Thyroid gland (tissue), 4 donors: Measurements from ENCODE around the gene MAN2B1. TPM values are rescaled to one million over a fixed set of nuclear protein-coding genes. Genes with fewer than 3 reads are reported as not detected.
"Not testable (repeated sequence)": the region's sequence is repeated elsewhere in the genome, so short reads cannot be mapped to it uniquely, and the experiment has no call there.

ENCODE experiments used
- DNase-seq, 2 donors: peaks; one replicate each; pipeline ENCODE4 v3.0.0-alpha.2; 2019
- H3K27ac ChIP-seq, 3 donors: fragments of 200-600 bp; sonication (generic); 1 replicate in 2 of 3; 2 replicates in 1 of 3; pipeline ENCODE4 v1.5.1; 2016 to 2019; ENCODE audit warnings: mild to moderate bottlenecking in 1 of 3, moderate library complexity in 1 of 3
- H3K27me3 ChIP-seq: fragments of 200-600 bp; sonication (generic); one replicate; pipeline ENCODE4 v1.5.1; 2019
- H3K36me3 ChIP-seq, 2 donors: fragments of 200-600 bp; sonication (generic); one replicate each; pipeline ENCODE4 v1.5.1; 2016 to 2019
- H3K4me1 ChIP-seq, 2 donors: fragments of 200-600 bp; sonication (generic); one replicate each; pipeline ENCODE4 v1.5.1; 2017 to 2019
- H3K4me3 ChIP-seq, 3 donors: fragments of 200-600 bp; sonication (generic); replicated peaks in 1 of 3; 1 replicate in 2 of 3; 2 replicates in 1 of 3; pipeline ENCODE4 v1.5.1; 2016; ENCODE audit warnings: mild to moderate bottlenecking in 1 of 3
- H3K9me3 ChIP-seq: fragments of 200-600 bp; sonication (generic); one replicate; pipeline ENCODE4 v1.5.1; 2017
- CTCF ChIP-seq, 6 experiments: fragments of 200-600 bp in 3 of 6; fragments of 450-650 bp in 3 of 6; sonication (generic) in 3 of 6; IDR thresholded peaks; one replicate each; pipeline ENCODE4 v1.5.1; 2016 to 2019; ENCODE audit warnings: antibody characterized with exemption in 6 of 6, mild to moderate bottlenecking in 2 of 6, inconsistent platforms in 1 of 6, moderate library complexity in 1 of 6
- POLR2A ChIP-seq, 2 donors: fragments of 450-650 bp; IDR thresholded peaks; one replicate each; pipeline ENCODE4 v1.6.1; 2017; ENCODE audit warnings: antibody characterized with exemption in 2 of 2, mild to moderate bottlenecking in 2 of 2, moderate library complexity in 1 of 2
- WGBS, 2 donors: methylation state at CpG; one replicate each; pipeline ENCODE4 v1.1.5; 2017; 5-methylcytosine and 5-hydroxymethylcytosine counted together
- intact Hi-C: fragments of 100-400 bp; cut with DNase I; formaldehyde crosslinking; loops from one replicate; pipeline ENCODE4 v1.15.1; 2023
- total RNA-seq, 4 donors: library from RNA; depleted of rRNA; stranded (reverse); fragments of >200 nt; gene quantifications; one replicate each; pipeline ENCODE4 v1.2.3, GENCODE V29; 2016

Gene MAN2B1
- total RNA-seq, 4 donors from 2014 or later, result 38.0 to 106 (median 82.5) TPM

DNA sequence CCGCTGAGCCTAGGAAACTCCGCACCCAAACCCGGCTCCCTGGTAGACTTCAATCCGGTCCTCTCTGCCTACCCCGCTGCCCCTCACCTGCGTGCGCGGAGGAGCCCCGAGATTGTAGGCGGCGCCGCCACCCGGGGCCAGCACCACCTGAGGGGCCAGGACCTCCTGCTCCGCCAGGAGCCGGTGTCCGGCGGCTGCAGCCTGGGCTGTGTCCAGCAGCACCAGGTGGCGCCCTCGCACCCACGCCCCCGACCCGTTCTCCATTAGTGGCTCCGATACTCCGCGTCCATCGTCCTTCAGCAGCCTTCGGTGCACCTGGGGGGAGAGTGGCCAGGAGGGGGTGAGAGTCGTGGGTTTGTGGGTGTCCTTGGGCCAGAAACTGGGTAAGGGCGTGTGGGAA lies 18.5 kb downstream of the MAN2B1 start:
- intact Hi-C loops, result no loop called here
- TF ChIP-seq POLR2A (IDR thresholded peaks at IDR 0.05) (peak in 1 of 2 donors; percentile 6), CTCF (IDR thresholded peaks at IDR 0.05) (peak in 3 of 6 experiments; percentile 33 to 37 (median 35))
- Histone ChIP-seq H3K36me3 (no peaks in the 10 kb centered on the region), H3K4me1 (peaks cover 14 to 15% of the 10 kb centered on the region in 2 donors), H3K27ac (no peak overlapping the region), H3K27me3 (no peaks in the 10 kb centered on the region), H3K9me3 (no peaks in the 10 kb centered on the region), H3K4me3 (peak overlapping the region in 1 of 3 donors; percentile 23)
- 10% methylated on average over 19 to 21 of the region's 29 CpGs for WGBS, 2 donors
- DNase-seq, result peak; percentile 37 to 42

- no peak overlapping the region for H3K27ac ChIP-seq
- H3K4me1 ChIP-seq, result peaks cover 14 to 15% of the 10 kb centered on the region in 2 donors
- no peaks in the 10 kb centered on the region for H3K27me3 ChIP-seq
- TF ChIP-seq CTCF (IDR thresholded peaks at IDR 0.05) (no peak), POLR2A (IDR thresholded peaks at IDR 0.05) (no peak)
- H3K4me3 ChIP-seq, result peak overlapping the region in 1 of 3 donors; percentile 23
- DNase-seq, result peak; percentile 64 to 71
- intact Hi-C loops, result no loop called here
- no peaks in the 10 kb centered on the region for H3K9me3 ChIP-seq
- 17 to 21% methylated on average over 27 to 31 of the region's 31 CpGs for WGBS, 2 donors
- H3K36me3 ChIP-seq, result no peaks in the 10 kb centered on the region
Measured at GRCh38 chr19:12647490-12648071, 19.0 kb downstream of the MAN2B1 start.

DNA sequence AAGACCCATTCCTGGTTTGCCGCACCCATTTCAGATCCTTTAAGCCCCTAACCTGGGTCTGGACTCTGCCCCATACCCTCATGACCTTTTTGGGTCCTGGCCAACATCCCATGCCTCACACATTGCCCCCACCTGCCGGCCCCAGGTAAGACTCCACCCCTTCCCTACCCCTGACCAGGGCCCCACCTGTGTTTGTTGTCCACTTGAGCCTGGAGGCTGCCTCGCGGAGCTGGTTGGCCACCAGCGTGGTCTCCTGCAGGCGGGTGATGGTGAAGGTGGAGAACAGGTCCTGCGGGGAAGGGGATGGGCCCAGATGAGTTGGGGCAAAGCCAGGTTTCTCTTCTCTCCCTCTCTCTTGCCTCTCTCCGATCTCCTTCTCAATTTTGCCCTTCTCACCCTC lies 19.5 kb downstream of the MAN2B1 start:
- no peaks in the 10 kb centered on the region for H3K36me3 ChIP-seq
- WGBS, 2 donors, result 65 to 68% methylated on average over 8 of the region's 8 CpGs
- no peaks in the 10 kb centered on the region for H3K9me3 ChIP-seq
- H3K27ac ChIP-seq, result no peak overlapping the region
- H3K4me3 ChIP-seq, result peak overlapping the region in 1 of 3 donors; percentile 23
- no peaks in the 10 kb centered on the region for H3K27me3 ChIP-seq
- peaks cover 14 to 15% of the 10 kb centered on the region in 2 donors for H3K4me1 ChIP-seq
- peak in 1 of 2 donors; percentile 13 for DNase-seq
- intact Hi-C loops, result no loop called here
- TF ChIP-seq POLR2A (IDR thresholded peaks at IDR 0.05) (no peak), CTCF (IDR thresholded peaks at IDR 0.05) (no peak)

- WGBS, 2 donors, result 85 to 96% methylated on average over 10 of the region's 10 CpGs
- no peaks in the 10 kb centered on the region for H3K36me3 ChIP-seq
- TF ChIP-seq CTCF (IDR thresholded peaks at IDR 0.05) (no peak), POLR2A (IDR thresholded peaks at IDR 0.05) (no peak)
- DNase-seq, result no peak
- H3K27ac ChIP-seq, result no peak overlapping the region
- intact Hi-C loops, result no loop called here
- no peaks in the 10 kb centered on the region for H3K9me3 ChIP-seq
- H3K4me1 ChIP-seq, result peaks cover 14 to 15% of the 10 kb centered on the region in 2 donors
- no peaks in the 10 kb centered on the region for H3K27me3 ChIP-seq
- H3K4me3 ChIP-seq, result no peak overlapping the region
Measured at GRCh38 chr19:12646551-12646950, 20.0 kb downstream of the MAN2B1 start.

DNA sequence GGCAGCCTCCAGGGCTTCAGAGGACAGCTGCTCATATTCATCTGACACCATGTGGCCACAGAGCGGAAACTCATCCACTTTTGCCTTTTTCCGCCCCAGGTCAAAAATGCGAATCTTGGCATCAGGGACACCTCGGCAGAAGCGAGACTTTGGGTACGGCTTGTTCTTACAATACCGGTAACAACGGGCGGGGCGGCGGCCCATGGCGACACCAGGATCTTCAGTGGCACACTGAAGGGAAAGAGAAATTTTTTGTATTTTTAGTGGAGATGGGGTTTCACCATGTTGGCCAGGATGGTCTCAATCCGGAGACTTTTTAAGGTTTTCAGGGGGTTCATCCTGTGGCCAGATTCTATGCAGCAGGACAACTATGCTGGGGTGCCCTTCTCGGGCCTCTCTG lies 22.8 kb downstream of the MAN2B1 start:
- intact Hi-C loops, H3K4me3 ChIP-seq, H3K27me3 ChIP-seq, H3K36me3 ChIP-seq, H3K9me3 ChIP-seq, H3K27ac ChIP-seq, DNase-seq: not testable (repeated sequence)
- peaks cover 18 to 19% of the 10 kb centered on the region in 2 donors for H3K4me1 ChIP-seq
- WGBS, 2 donors, result 91 to 96% methylated on average over 14 of the region's 14 CpGs
